Peyer's patch (tissue), 4 donors: ENCODE measurements around the gene CIB1. TPM values are rescaled to one million over a fixed set of nuclear protein-coding genes. Genes with fewer than 3 reads are reported as not detected.

Source experiments
- DNase-seq, 3 donors: peaks; one replicate each; pipeline ENCODE4 v3.0.0-alpha.2; 2017 to 2019
- H3K27ac ChIP-seq, 4 donors: fragments of 200-600 bp; sonication (generic); one replicate each; pipeline ENCODE4 v1.5.1; 2016 to 2019
- H3K27me3 ChIP-seq, 2 donors: fragments of 200-600 bp; sonication (generic); one replicate each; pipeline ENCODE4 v1.5.1; 2019
- H3K36me3 ChIP-seq, 3 donors: fragments of 200-600 bp; sonication (generic); one replicate each; pipeline ENCODE4 v1.5.1; 2016 to 2019
- H3K4me1 ChIP-seq, 4 donors: fragments of 200-600 bp; sonication (generic); one replicate each; pipeline ENCODE4 v1.5.1; 2016 to 2019
- H3K4me3 ChIP-seq, 4 donors: fragments of 200-600 bp; sonication (generic); 1 replicate in 3 of 4; 2 replicates in 1 of 4; pipeline ENCODE4 v1.5.1; 2016 to 2019; ENCODE audit warnings: mild to moderate bottlenecking in 1 of 4
- H3K9me3 ChIP-seq, 4 donors: fragments of 200-600 bp; sonication (generic); one replicate each; pipeline ENCODE4 v1.5.1; 2016 to 2019; ENCODE audit warnings: mild to moderate bottlenecking in 1 of 4
- POLR2A ChIP-seq, 2 donors: fragments of 450-650 bp; IDR thresholded peaks; one replicate each; pipeline ENCODE4 v1.5.1; 2017; ENCODE audit warnings: antibody characterized with exemption in 2 of 2, mild to moderate bottlenecking in 2 of 2, moderate library complexity in 2 of 2
- total RNA-seq, 4 donors: library from RNA; depleted of rRNA; stranded (reverse); fragments of >200 nt; gene quantifications; one replicate each; pipeline ENCODE4 v1.1.0, GENCODE V29; 2016
- TF ChIP-seq, protein P1 (sequence below), 6 experiments: fragments of 450-650 bp in 4 of 6; fragments of 200-600 bp in 2 of 6; sonication (generic) in 1 of 6; IDR thresholded peaks; one replicate each; pipeline ENCODE4 v1.5.1; 2017 to 2019; ENCODE audit warnings: antibody characterized with exemption in 6 of 6, mild to moderate bottlenecking in 3 of 6, moderate library complexity in 1 of 6

Gene CIB1
- total RNA-seq, 4 donors from 2014 or later: 71.0 to 166 (median 130) TPM

DNA sequence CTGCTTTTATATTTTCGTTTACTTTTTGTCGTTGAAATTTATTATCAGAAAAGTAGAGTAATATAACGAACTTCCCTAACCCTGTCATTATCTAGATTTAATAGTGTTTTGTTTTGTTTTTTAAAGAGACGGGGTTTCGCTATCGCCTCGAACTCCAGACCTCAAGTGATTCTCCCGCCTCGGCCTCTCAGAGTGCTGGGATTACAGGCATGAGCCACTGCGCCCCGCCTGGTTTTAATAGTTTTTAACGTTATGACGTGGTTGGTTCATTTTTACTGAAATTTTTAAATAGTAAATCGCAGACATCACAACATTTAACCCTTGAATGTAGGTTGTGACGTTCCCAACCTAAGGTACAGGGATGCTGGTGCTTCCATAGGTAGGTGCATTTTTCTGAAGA, 32.7 kb upstream of the CIB1 start:
- Histone ChIP-seq H3K9me3 (no peaks in the 10 kb centered on the region), H3K27ac (peak overlapping the region; percentile 93 to 98 (median 96)), H3K4me1 (peaks cover 3 to 45% (median 11%) of the 10 kb centered on the region in 4 donors), H3K27me3 (no peaks in the 10 kb centered on the region), H3K4me3 (peak overlapping the region; percentile 53 to 87 (median 78)), H3K36me3 (peaks cover 0 to 12% (median 0%) of the 10 kb centered on the region in 3 donors)
- TF ChIP-seq, protein P1, sequence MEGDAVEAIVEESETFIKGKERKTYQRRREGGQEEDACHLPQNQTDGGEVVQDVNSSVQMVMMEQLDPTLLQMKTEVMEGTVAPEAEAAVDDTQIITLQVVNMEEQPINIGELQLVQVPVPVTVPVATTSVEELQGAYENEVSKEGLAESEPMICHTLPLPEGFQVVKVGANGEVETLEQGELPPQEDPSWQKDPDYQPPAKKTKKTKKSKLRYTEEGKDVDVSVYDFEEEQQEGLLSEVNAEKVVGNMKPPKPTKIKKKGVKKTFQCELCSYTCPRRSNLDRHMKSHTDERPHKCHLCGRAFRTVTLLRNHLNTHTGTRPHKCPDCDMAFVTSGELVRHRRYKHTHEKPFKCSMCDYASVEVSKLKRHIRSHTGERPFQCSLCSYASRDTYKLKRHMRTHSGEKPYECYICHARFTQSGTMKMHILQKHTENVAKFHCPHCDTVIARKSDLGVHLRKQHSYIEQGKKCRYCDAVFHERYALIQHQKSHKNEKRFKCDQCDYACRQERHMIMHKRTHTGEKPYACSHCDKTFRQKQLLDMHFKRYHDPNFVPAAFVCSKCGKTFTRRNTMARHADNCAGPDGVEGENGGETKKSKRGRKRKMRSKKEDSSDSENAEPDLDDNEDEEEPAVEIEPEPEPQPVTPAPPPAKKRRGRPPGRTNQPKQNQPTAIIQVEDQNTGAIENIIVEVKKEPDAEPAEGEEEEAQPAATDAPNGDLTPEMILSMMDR (IDR thresholded peaks at IDR 0.05): no peak
- no peak for TF ChIP-seq POLR2A (IDR thresholded peaks at IDR 0.05)
- no peak for DNase-seq

DNA sequence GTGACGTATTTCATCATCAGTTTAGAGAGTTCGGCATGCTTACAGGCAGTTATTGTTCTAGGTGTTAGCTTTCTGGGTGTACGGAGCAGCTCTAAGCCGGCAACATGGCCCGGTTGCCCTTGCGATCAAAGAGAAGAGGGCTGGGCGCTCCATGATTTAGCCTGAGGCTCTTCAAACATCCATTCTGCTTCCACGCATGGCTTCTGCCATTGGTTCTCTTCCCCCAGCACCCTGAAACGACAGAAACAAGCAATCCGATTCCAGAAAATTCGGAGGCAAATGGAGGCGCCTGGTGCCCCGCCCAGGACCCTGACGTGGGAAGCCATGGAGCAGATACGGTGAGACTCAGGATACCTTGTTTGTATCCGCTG, 32.3 kb upstream of the CIB1 start:
- no peak for TF ChIP-seq POLR2A (IDR thresholded peaks at IDR 0.05)
- TF ChIP-seq, protein P1 (IDR thresholded peaks at IDR 0.05): no peak
- H3K27ac ChIP-seq: peak overlapping the region; percentile 93 to 98 (median 96)
- H3K36me3 ChIP-seq: peaks cover 0 to 7% (median 0%) of the 10 kb centered on the region in 3 donors
- DNase-seq: peak in 2 of 3 donors; percentile 52 to 54
- no peaks in the 10 kb centered on the region for H3K27me3 ChIP-seq
- peak overlapping the region; percentile 53 to 87 (median 78) for H3K4me3 ChIP-seq
- peaks cover 3 to 45% (median 11%) of the 10 kb centered on the region in 4 donors for H3K4me1 ChIP-seq
- H3K9me3 ChIP-seq: no peaks in the 10 kb centered on the region

DNA sequence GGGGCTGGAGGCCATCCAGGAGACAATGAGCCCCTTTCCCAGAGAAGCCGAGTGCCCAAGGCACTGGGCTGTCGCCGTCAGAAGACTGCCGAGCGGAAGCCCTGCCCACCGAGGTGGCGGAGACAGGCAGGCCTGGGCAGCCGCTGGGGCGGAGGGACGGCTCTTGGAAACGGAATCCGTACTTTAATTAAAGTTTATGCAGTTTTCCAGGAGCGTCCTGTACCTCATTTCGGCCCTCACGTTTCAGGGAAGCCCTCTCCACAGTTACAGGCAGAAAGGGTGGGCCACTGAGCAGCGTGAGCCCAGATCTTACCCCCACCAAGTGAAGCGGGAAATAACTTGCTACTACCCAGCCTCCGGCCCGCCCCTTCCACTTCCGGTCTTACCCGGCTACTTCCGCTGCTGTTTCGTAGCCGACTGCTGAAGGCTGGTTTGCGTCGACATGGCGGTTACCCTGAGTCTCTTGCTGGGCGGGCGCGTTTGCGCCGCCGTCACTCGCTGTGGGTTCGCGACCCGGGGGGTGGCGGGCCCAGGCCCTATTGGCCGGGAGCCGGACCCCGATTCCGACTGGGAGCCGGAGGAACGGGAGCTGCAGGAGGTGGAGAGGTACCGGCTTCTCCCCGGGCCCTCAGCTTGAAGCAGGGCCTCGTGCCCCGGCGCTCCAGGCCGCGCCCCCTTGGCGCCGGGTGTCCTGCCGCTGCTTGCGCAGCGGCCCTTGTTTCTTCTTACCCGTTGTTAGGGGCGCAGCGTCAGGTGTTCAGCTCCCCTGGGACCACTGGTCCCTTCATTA, 31.7 kb upstream of the CIB1 start, which contains the start of gene NGRN:
NGRN (plus strand) TSS at position 402 of the 790 bp plus-strand sequence; CDS start at position 443, 41 bp downstream.
- H3K27me3 ChIP-seq: no peaks in the 10 kb centered on the region
- H3K27ac ChIP-seq: peak within 1 kb of the TSS; percentile 93 to 98 (median 96)
- peak within 1 kb of the TSS; percentile 53 to 87 (median 78) for H3K4me3 ChIP-seq

DNA sequence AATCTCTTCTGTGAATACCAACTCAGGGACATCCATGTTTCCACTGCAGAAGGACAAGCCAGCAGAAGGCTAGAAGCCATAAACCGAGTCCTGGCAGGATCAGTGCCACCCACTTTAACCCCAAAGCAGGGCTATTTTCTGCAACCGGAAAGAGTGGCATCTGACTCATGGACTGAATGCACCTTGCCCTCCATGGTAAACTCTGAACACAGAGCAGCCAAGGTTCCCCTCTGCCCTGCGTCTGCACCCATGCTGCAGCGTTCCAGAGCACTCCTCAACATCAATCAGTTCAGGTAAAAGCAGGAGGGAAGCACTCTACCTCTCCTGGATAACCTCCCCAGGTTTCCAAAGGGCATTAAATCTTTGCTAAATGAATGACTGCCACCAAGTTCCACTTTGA, 30.9 kb upstream of the CIB1 start:
- Histone ChIP-seq H3K4me3 (peak overlapping the region; percentile 53 to 87 (median 78)), H3K27me3 (no peaks in the 10 kb centered on the region), H3K36me3 (no peaks in the 10 kb centered on the region), H3K4me1 (peaks cover 3 to 45% (median 11%) of the 10 kb centered on the region in 4 donors), H3K27ac (peak overlapping the region; percentile 93 to 98 (median 96)), H3K9me3 (no peaks in the 10 kb centered on the region)
- TF ChIP-seq, protein P1 (IDR thresholded peaks at IDR 0.05): no peak
- peak; percentile 46 to 64 for TF ChIP-seq POLR2A (IDR thresholded peaks at IDR 0.05)
- peak in 2 of 3 donors; percentile 72 to 79 for DNase-seq

More for the DNA sequence above, 31.7 kb upstream of the CIB1 start, which contains the start of gene NGRN:
- Histone ChIP-seq H3K36me3 (peaks cover 0 to 2% (median 0%) of the 10 kb centered on the region in 3 donors), H3K4me1 (peaks cover 3 to 45% (median 11%) of the 10 kb centered on the region in 4 donors), H3K9me3 (no peaks in the 10 kb centered on the region)
- peak; percentile 94 to 98 (median 95) for DNase-seq
- TF ChIP-seq POLR2A (IDR thresholded peaks at IDR 0.05): peak; percentile 87 to 92
- TF ChIP-seq, protein P1 (IDR thresholded peaks at IDR 0.05): peak in 1 of 6 experiments; percentile 5

DNA sequence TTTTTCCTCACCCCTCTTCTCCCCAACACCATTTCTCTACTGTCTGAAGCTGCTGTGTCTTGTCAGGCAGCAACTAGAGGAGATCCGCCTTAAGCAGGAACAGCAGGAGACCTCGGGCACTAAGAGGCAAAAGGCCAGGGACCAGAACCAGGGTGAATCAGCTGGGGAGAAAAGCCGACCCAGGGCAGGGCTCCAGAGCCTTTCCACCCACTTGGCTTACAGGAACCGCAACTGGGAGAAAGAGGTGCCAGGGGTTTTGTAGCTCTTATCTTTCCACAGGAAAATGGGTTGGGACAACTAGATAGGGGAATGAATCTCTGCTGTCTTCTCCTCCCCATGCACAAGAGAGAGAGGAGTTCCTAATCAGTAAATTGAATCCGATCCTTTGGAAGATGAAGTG, 28.7 kb upstream of the CIB1 start:
- no peaks in the 10 kb centered on the region for H3K9me3 ChIP-seq
- H3K27me3 ChIP-seq: no peaks in the 10 kb centered on the region
- peaks cover 3 to 35% (median 7%) of the 10 kb centered on the region in 4 donors for H3K4me1 ChIP-seq
- no peak for TF ChIP-seq POLR2A (IDR thresholded peaks at IDR 0.05)
- TF ChIP-seq, protein P1 (IDR thresholded peaks at IDR 0.05): no peak
- H3K4me3 ChIP-seq: no peak overlapping the region
- H3K36me3 ChIP-seq: no peaks in the 10 kb centered on the region
- no peak for DNase-seq
- H3K27ac ChIP-seq: peak overlapping the region in 1 of 4 donors; percentile 34
